ENCODE results near the gene CXCL11. TPM values are rescaled to one million over a fixed set of nuclear protein-coding genes. Genes with fewer than 3 reads are reported as not detected.

Gene CXCL11
- total RNA-seq, 1 experiment from 2014 or later = not detected

DNA sequence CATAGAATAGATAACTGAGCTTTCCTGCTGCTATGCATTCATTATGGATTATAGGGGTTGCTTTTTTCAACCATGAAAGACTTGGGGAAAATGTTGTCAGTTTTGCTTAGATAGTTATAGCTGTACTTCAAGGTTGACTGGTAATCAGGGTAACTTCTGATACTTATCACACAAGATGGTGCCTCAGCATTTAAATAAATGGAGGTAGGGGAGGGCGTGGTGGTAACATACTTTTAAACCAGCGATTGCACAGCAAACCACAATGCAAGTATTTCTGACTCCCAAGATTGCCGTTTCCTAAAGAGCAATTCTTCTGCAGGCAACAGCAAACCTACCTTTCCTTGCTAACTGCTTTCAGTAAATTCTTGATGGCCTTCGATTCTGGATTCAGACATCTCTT is 13.8 kb downstream of the CXCL11 start:
- H3K27ac Mint-ChIP-seq = no peak overlapping the region
- peaks cover 2% of the 10 kb centered on the region; the same call in 1 of the 2 replicates for H3K27me3 Mint-ChIP-seq (ENCODE audit: low read depth)

More for the DNA sequence above, 13.8 kb downstream of the CXCL11 start:
- Mint-ChIP-seq H3K4me3 (no peak overlapping the region), H3K36me3 (ENCODE audit: insufficient read depth in 1 of 3, low read depth in 3 of 3) (no peaks in the 10 kb centered on the region), H3K9me3 (no peaks in the 10 kb centered on the region), H3K4me1 (no peaks in the 10 kb centered on the region)
- Histone ChIP-seq H2AFZ (ENCODE audit: low read length) (no peak overlapping the region), H3K14ac (ENCODE audit: insufficient read depth, low read length) (no peak overlapping the region), H4K5ac (ENCODE audit: insufficient read length, low read depth, low read length) (no peak overlapping the region), H2BK20ac (ENCODE audit: low read depth, low read length, poor library complexity, severe bottlenecking) (no peak overlapping the region), H3K79me1 (ENCODE audit: insufficient read depth, low read depth, low read length, poor library complexity, severe bottlenecking) (no peaks in the 10 kb centered on the region), H3K27ac (ENCODE audit: insufficient read length, low read depth, low read length) (no peak overlapping the region), H3T11ph (ENCODE audit: low read length) (no peak overlapping the region), H4K8ac (replicated peaks; ENCODE audit: insufficient read length, low read depth, low read length) (no peak overlapping the region), H3K23me2 (ENCODE audit: insufficient read length, low read depth, low read length, poor library complexity, severe bottlenecking) (no peaks in the 10 kb centered on the region), H3K18ac (ENCODE audit: insufficient read length, low read depth, low read length) (no peak overlapping the region), H3K4ac (ENCODE audit: low read depth, low read length) (no peak overlapping the region), H2BK15ac (ENCODE audit: low read depth, low read length) (no peak overlapping the region), H3K4me1 (ENCODE audit: insufficient read depth, low read length) (no peaks in the 10 kb centered on the region), H4K20me1 (ENCODE audit: control insufficient read depth, insufficient read depth, insufficient read length) (no peaks in the 10 kb centered on the region), H2BK5ac (ENCODE audit: insufficient read length, low read length) (no peak overlapping the region), H2AK5ac (ENCODE audit: insufficient read length, low read length) (no peak overlapping the region), H2BK12ac (ENCODE audit: insufficient read length, low read depth, low read length) (no peak overlapping the region), H3K56ac (ENCODE audit: insufficient read length, low read depth, low read length) (no peak overlapping the region), H3K23ac (ENCODE audit: insufficient read length, low read depth, low read length) (no peak overlapping the region), H3K27me3 (ENCODE audit: insufficient read depth, low read length) (no peaks in the 10 kb centered on the region), H3K9ac (ENCODE audit: extremely low read depth, insufficient read length, low read length) (no peak overlapping the region), H3K9me3 (ENCODE audit: control insufficient read depth, low read depth, low read length) (no peaks in the 10 kb centered on the region), H3K79me2 (ENCODE audit: insufficient read depth, low read length) (no peaks in the 10 kb centered on the region), H2BK120ac (ENCODE audit: low read depth, low read length, poor library complexity, severe bottlenecking) (no peak overlapping the region), H4K91ac (ENCODE audit: insufficient read length, low read depth, low read length) (no peak overlapping the region), H3K4me2 (ENCODE audit: insufficient read depth, insufficient read length, low read length) (no peak overlapping the region)
- DNase-seq = no peak
- TF ChIP-seq, protein P1, sequence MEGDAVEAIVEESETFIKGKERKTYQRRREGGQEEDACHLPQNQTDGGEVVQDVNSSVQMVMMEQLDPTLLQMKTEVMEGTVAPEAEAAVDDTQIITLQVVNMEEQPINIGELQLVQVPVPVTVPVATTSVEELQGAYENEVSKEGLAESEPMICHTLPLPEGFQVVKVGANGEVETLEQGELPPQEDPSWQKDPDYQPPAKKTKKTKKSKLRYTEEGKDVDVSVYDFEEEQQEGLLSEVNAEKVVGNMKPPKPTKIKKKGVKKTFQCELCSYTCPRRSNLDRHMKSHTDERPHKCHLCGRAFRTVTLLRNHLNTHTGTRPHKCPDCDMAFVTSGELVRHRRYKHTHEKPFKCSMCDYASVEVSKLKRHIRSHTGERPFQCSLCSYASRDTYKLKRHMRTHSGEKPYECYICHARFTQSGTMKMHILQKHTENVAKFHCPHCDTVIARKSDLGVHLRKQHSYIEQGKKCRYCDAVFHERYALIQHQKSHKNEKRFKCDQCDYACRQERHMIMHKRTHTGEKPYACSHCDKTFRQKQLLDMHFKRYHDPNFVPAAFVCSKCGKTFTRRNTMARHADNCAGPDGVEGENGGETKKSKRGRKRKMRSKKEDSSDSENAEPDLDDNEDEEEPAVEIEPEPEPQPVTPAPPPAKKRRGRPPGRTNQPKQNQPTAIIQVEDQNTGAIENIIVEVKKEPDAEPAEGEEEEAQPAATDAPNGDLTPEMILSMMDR (conservative IDR thresholded peaks at IDR 0.05) = no peak
- no CpG with 5 or more reads among the region's 4 CpGs for WGBS (ENCODE audit: extremely low coverage, insufficient read length, low lambda C conversion rate)
